GM21447 (cell line): ENCODE data around the gene TSHZ2.
"Not testable (repeated sequence)": the region's sequence is repeated elsewhere in the genome, so short reads cannot be mapped to it uniquely, and the experiment has no call there.

Experiments used
- ATAC-seq: cut with Tn5 transposase; IDR thresholded peaks from one replicate; pipeline ENCODE4 v1.9.1; 2021; ENCODE audit not compliant: unreplicated experiment

Gene TSHZ2

DNA sequence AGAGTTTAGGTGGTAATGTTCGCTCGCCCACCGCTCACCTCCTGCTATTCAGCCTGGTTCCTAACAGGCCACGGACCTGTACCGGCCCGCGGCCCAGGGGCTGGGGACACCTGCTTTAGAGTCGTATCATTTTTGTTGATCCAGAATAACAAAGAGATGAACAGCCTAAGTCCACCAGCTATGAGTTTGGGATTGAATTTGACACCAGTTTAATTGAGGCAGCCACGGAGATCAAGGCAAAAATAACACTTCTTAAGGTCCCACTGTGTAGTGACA lies 108.5 kb downstream of the TSHZ2 start:
- ATAC-seq: no peak

DNA sequence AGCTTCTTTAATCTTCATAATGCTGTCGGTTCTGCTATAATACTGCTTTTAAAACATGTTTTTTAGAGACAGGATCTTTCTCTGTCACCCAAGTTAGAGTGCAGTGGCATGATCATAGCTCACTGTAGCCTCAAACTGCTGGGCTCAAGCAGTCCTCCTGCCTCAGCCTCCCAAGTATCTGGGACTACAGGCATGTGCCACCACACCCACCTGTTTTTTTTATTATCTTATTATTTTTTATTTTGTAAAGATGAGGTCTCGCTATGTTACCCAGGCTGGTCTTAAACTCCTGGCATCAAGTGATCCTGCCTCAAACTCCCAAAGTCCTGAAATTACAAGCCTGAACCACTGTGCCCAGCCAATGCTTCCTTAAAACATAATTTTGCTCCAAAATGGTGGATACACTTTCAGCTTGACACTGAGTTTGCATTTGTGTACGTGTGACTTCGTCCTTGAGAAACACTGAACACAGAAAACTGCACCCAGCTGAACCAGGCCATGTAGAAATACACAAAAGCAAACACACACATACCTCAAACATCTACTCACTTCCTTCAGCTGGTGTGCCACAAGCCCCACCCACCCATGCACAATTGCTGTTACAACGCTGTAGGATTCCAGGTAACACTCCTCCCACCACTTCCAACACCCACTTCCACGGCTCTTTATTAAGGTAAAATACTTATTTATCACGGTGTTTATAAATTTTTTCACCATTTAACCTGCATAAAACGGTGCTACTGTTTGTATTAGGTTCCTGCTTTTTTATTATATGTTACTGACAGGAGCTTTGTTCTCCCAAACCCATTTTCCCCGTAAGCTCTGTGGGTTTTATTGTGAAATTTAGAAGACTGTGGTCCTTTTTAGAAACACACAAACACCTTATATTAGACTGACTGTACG lies 109.1 kb downstream of the TSHZ2 start:
- ATAC-seq: no peak

DNA sequence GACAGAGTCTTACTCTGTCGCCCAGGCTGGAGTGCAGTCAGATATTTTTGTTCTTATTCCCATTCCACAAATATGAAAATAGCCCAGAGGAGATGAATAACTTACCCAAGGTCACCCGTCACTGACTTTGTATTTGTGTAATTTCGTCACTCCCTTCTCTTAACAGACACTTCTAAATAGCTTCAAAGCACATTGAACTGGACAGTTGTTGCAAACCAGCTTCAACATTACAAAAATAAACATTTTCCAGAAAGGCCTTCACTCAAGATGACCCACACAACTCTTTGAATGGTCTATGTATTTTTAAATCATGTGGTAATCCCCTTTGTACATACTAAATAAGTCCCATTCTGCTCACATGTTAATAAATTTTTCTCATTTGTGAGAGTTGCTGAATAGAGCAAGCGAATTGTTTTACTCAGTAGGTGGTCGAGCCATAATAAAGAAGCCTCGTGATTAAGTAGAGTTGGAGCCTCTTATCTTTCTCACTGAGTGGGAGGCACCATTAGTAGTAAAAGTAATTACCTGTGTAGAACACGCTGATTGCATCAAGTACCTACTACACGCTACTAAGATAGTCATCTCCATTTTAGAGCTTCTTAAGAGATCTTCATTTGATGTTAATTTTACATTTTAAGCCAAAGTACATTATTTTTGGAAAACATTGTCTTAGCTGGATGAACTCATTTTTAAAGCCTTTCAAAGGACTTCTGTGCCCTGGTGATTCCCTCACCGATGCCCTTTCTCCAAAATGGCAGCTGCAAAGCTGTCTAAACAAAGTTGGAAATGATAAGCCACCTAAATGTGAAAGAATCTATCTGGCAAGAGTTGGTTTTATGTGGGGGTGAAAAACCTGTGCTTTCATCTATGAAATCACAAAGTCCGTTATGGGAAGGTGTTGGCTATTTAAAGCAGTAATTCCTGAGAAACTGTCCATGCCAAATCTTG lies 110.0 kb downstream of the TSHZ2 start:
- ATAC-seq: no peak

DNA sequence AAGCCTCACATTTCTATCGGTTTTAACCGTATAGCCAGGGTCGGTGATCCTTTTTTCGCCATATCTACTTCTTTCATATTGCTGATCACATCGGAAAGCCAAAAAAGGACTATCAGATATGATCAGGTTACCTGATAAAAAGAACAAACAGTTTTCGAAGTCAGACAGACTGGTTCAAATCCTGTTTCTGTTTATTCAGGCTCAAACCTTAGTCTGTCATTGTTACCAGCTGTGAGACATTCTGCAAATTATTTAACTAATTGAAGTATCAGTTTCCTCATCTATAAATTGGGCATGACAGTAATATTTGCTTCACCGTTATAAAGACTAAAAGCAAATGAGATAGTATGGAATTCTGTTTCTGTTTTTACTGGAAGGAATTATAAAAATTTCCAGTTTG lies 111.3 kb downstream of the TSHZ2 start:
- no peak for ATAC-seq

DNA sequence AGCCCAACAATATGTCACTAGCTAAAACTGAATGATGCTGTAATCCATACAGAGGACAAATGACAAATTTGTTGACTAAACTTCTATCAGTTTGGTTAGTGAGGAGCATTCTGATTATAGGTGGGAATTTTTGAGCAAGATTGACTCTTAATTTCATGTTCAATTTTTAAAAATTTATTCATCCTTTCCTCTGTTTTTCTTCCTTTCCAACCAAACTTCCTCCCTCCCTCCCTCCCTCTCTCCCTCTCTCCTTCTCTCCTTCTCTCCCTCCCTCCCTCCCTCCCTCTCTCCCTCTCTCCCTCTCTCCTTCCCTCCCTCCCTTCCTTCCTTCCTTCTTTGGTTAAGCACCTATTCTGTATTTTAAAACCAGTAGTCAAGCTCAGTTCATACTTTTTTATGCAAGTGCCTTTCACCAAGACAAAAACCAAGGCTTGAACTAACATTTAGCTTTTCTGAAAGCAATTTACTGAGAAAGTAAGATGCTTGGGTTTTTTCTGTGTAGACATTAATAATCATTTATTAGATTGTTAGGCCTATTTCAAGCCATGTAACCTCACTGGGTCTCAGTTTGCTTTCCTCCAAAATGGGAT lies 112.3 kb downstream of the TSHZ2 start:
- no peak for ATAC-seq

DNA sequence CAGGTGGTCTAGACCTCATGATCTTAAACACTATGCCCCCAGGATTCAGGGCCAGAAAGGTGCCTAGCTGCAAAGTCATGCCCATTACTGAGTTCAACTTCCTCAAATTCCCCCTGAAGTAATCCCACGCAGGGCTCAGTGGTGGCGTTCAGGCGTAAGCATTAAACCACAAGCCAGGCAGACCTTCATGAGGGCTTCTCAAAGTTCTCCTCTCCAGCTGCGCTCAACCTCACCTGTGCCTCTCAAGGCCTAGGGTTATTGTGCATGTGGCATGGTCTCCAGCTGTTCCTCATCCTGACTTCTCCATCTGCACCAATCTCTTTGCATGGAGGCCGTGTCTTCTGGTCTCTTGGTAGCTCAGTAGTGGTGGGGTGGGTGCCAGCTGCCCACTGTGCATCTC lies 113.6 kb downstream of the TSHZ2 start:
- no peak for ATAC-seq

DNA sequence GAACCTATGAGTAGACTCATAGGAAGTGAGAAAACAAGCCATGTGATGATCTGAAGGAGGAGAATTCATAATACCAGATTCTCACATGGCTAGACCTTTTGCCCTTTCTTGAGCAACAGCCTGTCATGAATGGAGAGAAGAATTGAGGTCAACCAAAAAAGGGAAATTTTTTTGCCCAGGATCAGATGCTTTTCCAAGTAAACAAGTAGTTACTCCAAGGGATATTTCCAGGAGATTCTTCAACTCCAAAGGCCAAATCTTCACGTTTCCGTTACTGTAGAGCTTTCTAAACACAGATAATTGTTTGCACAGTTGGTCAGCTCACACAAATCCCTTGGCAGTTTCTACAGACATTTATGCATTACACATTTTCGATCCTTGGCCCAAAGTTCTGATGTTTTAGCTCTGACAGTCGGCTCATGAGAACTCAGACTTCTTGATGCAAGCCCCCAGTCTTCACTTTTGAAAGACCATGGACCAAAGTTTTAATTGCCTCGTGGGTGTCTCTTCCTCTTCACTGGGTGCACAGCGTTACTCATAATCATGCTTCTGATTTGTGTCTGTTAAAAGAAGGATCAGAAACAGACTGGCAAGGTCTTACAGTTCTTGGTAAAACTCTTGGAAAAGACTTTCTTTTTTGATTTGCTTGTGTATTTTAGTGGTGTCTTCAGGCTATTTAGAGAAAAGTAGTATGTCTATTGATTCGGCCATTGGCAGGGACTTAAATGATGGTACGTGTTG lies 115.0 kb downstream of the TSHZ2 start:
- ATAC-seq: no peak

DNA sequence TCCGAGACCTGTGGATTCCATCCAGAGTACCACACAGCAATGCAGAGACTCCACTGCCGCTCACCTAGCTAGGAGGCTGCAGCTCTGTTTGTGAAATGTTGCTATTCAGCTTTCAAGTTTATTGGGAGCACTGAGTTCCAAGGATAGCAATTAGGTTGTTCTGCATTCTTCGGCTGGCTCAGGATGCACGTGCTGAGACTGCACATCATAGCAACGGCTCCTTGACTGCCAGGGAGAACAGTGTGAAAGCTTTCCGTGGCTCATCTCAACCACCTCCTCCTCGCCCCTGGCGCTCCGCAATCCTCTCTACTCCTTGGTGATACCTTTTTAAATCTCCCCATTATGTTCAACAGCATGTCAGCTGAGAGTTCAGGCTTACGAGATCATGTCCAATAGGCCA lies 116.6 kb downstream of the TSHZ2 start:
- no peak for ATAC-seq

DNA sequence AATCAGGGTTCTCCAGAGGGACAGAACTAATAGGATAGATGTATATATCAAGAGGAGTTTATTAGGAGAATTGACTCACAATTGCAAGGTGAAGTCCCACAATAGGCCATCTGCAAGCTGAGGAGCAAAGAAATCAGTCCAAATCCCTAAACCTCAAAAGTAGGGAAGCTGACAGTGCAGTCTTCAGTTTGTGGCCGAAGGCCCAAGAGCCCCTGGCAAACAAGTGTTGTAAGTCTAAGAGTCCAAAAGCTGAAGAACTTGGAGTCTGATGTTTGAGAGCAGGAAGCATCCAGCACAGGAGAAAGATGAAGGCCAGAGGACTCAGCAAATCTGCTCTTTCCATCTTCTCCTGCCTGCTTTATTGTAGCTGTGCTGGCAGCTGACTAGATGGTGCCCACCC lies 117.7 kb downstream of the TSHZ2 start:
- ATAC-seq: not testable (repeated sequence)

DNA sequence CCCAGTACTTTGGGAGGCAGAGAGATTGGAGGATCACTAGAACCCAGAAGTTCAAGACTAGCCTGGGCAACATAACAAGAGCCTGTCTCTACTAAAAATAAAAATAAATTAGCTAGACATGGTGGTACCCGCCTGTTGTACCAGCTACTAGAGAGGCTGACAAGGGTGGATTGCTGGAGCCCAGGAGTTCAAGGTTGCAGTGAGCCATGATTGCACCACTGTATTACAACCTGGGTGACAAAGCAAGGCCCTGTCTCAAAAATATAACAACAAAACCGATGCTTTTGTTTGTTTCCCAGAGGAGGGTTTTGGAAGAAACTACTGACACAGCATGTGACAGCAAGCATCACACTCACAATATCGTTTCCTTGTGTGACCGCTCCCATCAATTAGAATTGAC lies 119.6 kb downstream of the TSHZ2 start:
- ATAC-seq: no peak

DNA sequence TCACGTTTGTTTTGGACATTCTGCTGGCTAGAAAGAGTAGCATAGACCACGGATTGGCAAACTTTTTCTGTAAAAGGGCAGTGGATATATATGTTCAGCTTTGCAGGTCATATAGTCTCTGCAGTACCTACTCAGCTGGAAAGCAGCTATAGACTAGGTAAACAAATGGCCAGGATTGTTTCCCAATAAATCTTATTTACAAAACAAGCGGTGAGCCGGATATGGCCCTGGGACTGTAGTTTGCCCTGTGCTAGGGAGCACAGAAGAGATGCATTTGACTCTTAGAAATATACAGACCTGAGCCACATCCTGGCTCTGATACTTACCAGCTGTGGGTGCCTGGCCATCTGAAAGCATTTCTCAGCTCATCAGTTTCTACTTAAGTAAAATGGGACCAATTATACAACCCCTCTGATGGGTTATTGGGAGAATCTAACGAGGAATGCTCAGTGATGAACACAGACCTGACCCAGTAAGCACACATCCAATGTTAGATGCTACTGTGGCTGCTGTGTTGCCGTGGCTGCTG lies 120.7 kb downstream of the TSHZ2 start:
- ATAC-seq: no peak

DNA sequence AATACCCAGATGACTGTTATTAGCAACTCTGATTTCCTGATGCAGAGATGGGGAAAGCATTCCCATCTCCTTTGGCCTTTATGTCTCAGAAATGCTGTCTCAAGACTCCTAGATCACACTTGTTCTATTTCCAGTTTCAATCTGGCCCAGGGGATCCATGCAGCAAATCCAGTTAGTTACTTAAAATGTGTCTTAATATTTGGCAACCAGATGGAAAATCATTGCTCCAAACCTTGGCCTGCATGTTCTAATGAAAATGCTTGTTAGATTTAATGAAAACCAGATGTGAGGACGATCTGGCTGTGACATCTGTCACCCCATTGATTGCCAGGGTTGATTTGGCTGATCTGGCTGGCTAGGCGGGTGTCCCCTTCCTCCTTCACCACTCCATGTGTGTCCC lies 125.2 kb downstream of the TSHZ2 start:
- ATAC-seq: no peak

DNA sequence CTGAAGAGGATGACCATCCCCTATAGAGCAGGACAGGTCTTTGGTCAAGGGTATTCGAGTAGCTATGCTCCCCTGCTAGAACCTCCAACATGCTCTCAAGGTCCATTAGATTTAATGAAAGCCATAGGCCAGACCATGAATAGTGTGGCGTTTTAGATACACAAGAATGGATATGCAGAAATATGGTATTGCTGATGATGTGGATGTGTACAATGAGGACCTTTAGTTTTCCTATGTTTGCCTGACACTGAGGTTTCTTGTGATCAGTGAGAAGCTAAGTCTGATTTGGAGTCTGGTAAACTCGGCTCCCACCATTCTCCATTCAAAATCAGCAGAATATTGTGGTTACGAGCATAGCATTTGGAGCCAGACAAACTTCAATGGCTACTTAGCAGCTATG lies 125.6 kb downstream of the TSHZ2 start:
- no peak for ATAC-seq

DNA sequence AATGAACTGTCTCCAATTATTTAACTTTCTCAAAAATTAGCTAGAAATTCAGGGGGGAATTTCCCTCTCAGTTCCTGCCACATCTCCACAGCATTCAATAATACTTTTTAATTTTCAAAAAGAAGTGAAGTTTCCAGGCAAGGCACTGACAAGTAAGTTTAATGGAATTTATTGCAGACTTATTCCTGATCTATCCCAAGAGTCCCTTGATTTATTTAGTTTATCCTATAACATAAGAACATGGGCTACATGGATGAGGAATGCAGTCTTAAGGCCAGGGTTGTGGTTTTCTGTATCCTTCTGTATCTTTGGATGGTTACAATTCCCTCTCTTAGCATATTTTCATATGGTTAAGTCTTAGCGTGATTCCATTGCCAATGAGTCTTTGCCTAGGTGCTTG lies 126.5 kb downstream of the TSHZ2 start:
- no peak for ATAC-seq

DNA sequence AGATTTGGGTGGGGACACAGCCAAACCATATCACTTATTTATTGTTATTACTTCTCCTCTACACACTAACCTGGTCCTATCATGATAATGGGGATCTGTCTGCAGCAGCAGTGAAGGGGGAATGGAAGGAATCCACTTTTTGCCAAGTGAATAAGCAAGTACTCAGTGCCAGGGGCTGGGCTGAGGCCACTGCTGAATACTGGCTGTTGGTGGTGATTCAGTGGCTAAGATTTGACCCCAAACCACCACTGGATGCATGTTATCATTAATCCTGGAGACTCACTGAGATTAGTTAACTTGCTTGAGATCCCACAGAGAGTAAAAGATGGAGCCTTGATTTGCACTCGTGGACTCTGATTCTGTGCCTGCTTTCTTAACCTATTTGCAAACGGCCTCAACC lies 127.7 kb downstream of the TSHZ2 start:
- ATAC-seq: no peak

DNA sequence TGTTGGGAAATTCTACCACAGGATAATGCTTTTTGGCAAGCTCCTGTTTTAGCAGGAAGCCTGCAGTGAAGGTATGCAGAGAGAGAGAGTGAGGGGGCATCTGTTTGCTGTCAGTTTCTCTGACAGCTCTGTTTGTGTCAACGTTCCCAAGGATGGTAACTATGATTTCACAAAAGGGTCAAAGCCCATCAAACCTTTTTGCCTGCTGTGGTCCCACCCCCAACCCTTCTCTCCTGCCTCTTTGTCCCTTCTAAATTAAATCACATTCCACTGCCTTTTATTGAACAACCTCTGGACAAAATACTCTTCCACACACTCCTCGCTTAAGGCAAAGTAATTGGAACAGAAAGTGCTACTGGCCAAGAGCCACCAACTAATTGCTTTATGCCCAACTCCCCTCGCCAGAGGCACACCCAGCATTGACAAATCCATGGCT lies 128.3 kb downstream of the TSHZ2 start:
- no peak for ATAC-seq

DNA sequence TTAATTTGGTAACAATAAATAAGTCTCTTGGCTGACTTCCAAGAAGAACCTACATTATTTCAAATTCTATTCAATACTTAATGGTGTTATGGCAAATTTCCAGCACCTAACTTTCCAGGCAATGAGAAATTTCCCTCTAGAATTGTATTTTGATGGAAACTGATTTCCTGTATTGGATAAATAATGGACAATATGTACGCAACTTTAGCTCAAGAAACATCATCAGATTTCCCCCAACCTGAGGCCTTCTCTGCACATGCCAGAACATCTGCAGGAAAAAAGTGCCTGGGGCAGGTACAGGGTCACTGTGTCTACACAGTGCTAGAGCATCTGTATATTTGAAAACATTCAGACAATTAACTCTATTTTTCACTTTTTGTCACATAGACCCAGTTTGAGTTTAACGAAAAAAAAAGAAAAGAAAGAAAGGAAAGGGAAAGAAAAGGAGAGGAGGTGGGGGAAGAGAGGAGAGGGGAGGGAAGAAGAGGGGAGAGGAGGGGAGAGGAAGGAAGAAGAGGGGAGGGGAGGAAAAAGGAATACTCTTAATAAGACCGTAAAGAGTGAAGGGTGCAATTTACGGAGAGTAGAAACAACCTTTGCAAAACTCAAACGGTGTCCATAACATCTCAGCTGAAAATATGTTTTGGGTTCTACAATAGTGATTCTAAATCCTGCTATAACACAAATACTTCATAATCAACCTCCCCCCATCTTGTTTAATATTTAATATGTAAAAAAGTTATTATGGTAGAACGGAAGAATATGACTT lies 130.0 kb downstream of the TSHZ2 start:
- no peak for ATAC-seq

DNA sequence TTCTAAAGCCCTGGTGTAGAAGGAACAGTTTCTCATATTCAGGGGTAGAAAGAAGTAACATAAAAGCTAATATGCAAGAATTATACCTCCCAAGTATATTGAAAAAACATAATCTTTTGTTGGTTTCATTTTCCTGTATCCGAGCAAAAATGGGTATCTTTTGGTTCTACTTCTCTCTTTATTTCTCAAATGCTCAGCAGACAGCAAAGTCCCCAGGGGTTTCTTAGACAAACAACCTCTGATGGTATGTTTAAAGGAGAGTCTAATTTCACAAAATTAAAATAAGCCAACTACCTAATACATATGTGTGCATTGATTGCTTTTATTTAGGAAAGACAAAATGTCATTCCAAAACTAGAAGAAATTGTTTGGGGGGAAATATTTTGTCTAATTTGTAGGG lies 131.0 kb downstream of the TSHZ2 start:
- no peak for ATAC-seq

DNA sequence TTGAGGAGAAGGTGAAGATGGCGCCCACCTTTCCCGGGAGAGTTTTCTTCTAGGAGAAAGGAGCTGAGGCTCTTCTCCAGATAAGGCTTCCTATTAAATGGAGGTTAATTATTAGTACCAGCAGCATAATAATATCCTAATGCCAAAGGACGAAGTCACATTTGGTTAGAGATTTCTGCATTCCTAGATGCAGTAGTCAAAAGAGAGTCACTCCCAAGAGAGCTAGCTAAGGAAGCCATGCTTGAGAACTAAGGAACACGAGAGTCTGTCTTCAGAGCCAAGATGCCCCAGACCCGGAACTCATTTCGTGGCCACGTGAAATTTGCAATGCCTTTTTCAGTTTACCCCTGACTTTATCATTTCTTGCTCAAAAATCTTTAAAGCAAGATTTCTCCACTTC lies 132.7 kb downstream of the TSHZ2 start:
- no peak for ATAC-seq

DNA sequence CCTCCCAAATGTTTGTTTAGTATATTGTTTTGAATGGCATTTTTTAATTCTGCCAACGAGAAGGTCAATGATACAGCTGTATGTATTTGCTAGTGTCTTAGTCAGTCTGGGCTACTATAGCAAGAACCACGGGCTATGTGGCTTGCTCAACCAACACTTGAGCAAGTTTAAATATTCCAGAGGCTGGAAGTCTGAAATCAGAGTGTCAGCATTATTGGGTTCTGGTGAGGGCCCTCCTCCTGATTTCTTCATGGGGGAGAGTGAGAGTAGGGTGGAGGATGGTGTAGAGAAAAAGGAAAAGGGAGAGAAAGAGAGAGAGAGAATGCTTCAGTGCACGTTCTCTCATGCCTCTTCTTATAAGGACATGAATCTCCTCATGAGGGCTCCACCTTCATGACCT lies 144.6 kb downstream of the TSHZ2 start:
- no peak for ATAC-seq
